HepG2 (cell line): ENCODE measurements around the gene ZMAT2. TPM values are rescaled to one million over a fixed set of nuclear protein-coding genes. Genes with fewer than 3 reads are reported as not detected.

ENCODE experiments used
- BHLHE40 ChIP-seq: IDR thresholded peaks from 2 replicates; pipeline ENCODE4 v1.6.1; 2011; ENCODE audit warnings: low read length, improper control_type of control experiment
- JUN ChIP-seq: sonication (generic); formaldehyde crosslinking; IDR thresholded peaks from 2 replicates; pipeline ENCODE4 v1.4.0; 2020; ENCODE audit warnings: mild to moderate bottlenecking, missing genetic modification reagents
- MAZ ChIP-seq, 2 experiments: sonication (generic) in 1 of 2; formaldehyde crosslinking in 1 of 2; IDR thresholded peaks; 2 replicates each; pipeline versions ENCODE4 v1.5.0 to v1.6.1; 2012 to 2020; ENCODE audit warnings: low read depth in 2 of 2, mild to moderate bottlenecking in 2 of 2, borderline replicate concordance in 1 of 2, improper control_type of control experiment in 1 of 2, low read length in 1 of 2, missing genetic modification reagents in 1 of 2, moderate library complexity in 1 of 2
- NR2C2 ChIP-seq: sonication (generic); formaldehyde crosslinking; IDR thresholded peaks from 2 replicates; pipeline ENCODE4 v1.4.0; 2020; ENCODE audit warnings: missing genetic modification reagents, mild to moderate bottlenecking, moderate library complexity, borderline replicate concordance
- RBFOX2 ChIP-seq: fragments of 200-400 bp; formaldehyde crosslinking; IDR thresholded peaks from 2 replicates; pipeline ENCODE4 v1.6.1; 2017; ENCODE audit warnings: low read depth, mild to moderate bottlenecking, low read length
- RORA ChIP-seq: sonication (generic); formaldehyde crosslinking; IDR thresholded peaks from 2 replicates; pipeline ENCODE4 v1.5.0; 2020; ENCODE audit warnings: mild to moderate bottlenecking, missing genetic modification reagents, moderate library complexity
- SETDB1 ChIP-seq: sonication (generic); formaldehyde crosslinking; IDR thresholded peaks from 2 replicates; pipeline ENCODE4 v1.5.1; 2020; ENCODE audit warnings: missing genetic modification reagents, mild to moderate bottlenecking, borderline replicate concordance
- SRSF9 ChIP-seq: fragments of 200-400 bp; formaldehyde crosslinking; IDR thresholded peaks from 2 replicates; pipeline ENCODE4 v1.6.1; 2018; ENCODE audit warnings: borderline replicate concordance, mild to moderate bottlenecking, low read depth, low read length; ENCODE audit not compliant: insufficient read depth, poor library complexity, severe bottlenecking
- TARDBP ChIP-seq: sonication (generic); formaldehyde crosslinking; IDR thresholded peaks from 2 replicates; pipeline ENCODE4 v1.8.0; 2022; ENCODE audit warnings: mild to moderate bottlenecking, missing genetic modification reagents
- TEAD2 ChIP-seq: sonication (generic); formaldehyde crosslinking; IDR thresholded peaks from 2 replicates; pipeline ENCODE4 v1.9.0; 2021; ENCODE audit warnings: missing genetic modification reagents
- ZNF232 ChIP-seq: sonication (generic); formaldehyde crosslinking; IDR thresholded peaks from 2 replicates; pipeline ENCODE4 v1.4.0; 2020; ENCODE audit warnings: missing genetic modification reagents, borderline replicate concordance
- ZNF589 ChIP-seq: sonication (generic); formaldehyde crosslinking; conservative IDR thresholded peaks from 2 replicates; pipeline ENCODE4 v1.8.0; 2022; ENCODE audit warnings: mild to moderate bottlenecking, moderate library complexity, missing genetic modification reagents
- ZNF746 ChIP-seq: sonication (generic); formaldehyde crosslinking; IDR thresholded peaks from 2 replicates; pipeline ENCODE4 v1.8.0; 2022; ENCODE audit warnings: mild to moderate bottlenecking, missing genetic modification reagents
- ZNF781 ChIP-seq: sonication (generic); formaldehyde crosslinking; IDR thresholded peaks from 2 replicates; pipeline ENCODE4 v1.5.1; 2020; ENCODE audit warnings: borderline replicate concordance, mild to moderate bottlenecking, missing genetic modification reagents; ENCODE audit errors: not compliant biosample characterization
- polyA plus RNA-seq, 8 experiments: library from polyadenylated mRNA; depleted of rRNA in 3 of 8; stranded (reverse) in 7 of 8; unstranded in 1 of 8; fragments of >200 nt; fragmentation: Illumina TruSeq in 4 of 8; extraction: Trizol in 4 of 8; gene quantifications; 2 replicates each; pipeline versions ENCODE4 v1.2.1 to v1.2.3, GENCODE V29; 2011 to 2016; ENCODE audit warnings: low read depth in 4 of 8, missing spikeins in 1 of 8, mixed read lengths in 1 of 8; ENCODE audit not compliant: insufficient read depth in 1 of 8
- total RNA-seq, 5 experiments: library from RNA; depleted of rRNA; stranded (reverse); fragments of >200 nt; fragmentation: Illumina TruSeq; extraction: Trizol; gene quantifications; 2 replicates each; pipeline ENCODE4 v1.2.3, GENCODE V29; 2016; ENCODE audit warnings: low read depth in 1 of 5
- TF ChIP-seq, protein P1 (sequence below): sonication (generic); formaldehyde crosslinking; IDR thresholded peaks from 2 replicates; pipeline ENCODE4 v1.4.0; 2020; ENCODE audit warnings: missing genetic modification reagents, borderline replicate concordance
- TF ChIP-seq, protein P2 (sequence below): IDR thresholded peaks from 2 replicates; pipeline ENCODE4 v1.4.0; 2020; ENCODE audit warnings: mild to moderate bottlenecking, missing genetic modification reagents
- TF ChIP-seq, protein P3 (sequence below): sonication (generic); formaldehyde crosslinking; IDR thresholded peaks from 2 replicates; pipeline ENCODE4 v1.4.0; 2020; ENCODE audit warnings: mild to moderate bottlenecking, missing genetic modification reagents

ZMAT2 gene
- total and polyA plus RNA-seq, 2 of the 13 experiments (the other 11 are each of a cell fraction or from before 2014, with no cell fraction given), result 35.4 to 92.8 TPM

DNA sequence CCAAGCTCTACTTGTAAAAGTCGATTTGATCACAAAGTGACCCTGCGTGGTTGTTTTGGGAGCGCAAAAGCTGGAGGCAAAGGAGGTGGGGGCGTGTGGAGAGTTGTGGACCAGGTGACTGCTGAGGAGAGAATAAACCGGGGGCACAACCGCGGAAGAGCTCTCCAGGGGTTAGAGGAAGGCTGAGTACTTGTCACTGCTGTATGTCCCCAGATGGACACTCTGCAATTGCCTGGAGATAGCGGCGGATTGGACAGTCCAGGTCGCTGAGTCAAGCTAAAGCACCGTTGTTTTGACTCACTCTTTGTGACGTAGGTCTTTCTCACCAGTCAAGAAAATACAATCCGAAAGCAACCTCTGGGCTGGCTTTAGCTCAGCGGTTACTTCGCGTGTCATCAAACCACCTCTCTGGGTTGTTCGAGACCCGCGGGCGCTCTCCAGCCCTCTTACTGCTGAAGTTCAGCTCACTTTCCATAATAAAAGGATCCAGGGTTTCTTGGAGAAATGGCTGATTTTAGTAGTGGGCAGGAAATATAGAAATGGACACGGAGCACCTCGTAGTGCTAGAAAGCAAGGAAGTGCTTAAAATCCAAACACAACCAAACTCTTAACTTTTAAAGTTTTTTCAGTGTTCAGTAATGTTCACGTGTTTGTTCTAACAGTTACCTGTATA lies 25.7 kb downstream of the ZMAT2 start (continued):
- TF ChIP-seq, protein P1, sequence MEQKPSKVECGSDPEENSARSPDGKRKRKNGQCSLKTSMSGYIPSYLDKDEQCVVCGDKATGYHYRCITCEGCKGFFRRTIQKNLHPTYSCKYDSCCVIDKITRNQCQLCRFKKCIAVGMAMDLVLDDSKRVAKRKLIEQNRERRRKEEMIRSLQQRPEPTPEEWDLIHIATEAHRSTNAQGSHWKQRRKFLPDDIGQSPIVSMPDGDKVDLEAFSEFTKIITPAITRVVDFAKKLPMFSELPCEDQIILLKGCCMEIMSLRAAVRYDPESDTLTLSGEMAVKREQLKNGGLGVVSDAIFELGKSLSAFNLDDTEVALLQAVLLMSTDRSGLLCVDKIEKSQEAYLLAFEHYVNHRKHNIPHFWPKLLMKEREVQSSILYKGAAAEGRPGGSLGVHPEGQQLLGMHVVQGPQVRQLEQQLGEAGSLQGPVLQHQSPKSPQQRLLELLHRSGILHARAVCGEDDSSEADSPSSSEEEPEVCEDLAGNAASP (CRISPR knock-in tag), result peak; percentile 49; the same call in 1 of the 2 replicates
- TF ChIP-seq TEAD2 (CRISPR knock-in tag) (no peak), MAZ (IDR thresholded peaks at IDR 0.05; ENCODE audit: borderline replicate concordance, low read depth, low read length) (no peak), MAZ (CRISPR knock-in tag; IDR thresholded peaks at IDR 0.05; ENCODE audit: low read depth) (no peak; the same call in 1 of the 2 replicates), JUN (CRISPR knock-in tag) (no peak), SRSF9 (no peak), ZNF232 (CRISPR knock-in tag) (peak; percentile 65; the same call in 1 of the 2 replicates), RORA (CRISPR knock-in tag) (no peak), TARDBP (no peak), ZNF781 (no peak), NR2C2 (0 out of 2 replicates have a peak, but pooled peaks have one; percentile 21), ZNF746 (CRISPR knock-in tag) (no peak), ZNF589 (no peak), BHLHE40 (no peak), SETDB1 (CRISPR knock-in tag) (no peak), RBFOX2 (no peak)
- TF ChIP-seq, protein P2, sequence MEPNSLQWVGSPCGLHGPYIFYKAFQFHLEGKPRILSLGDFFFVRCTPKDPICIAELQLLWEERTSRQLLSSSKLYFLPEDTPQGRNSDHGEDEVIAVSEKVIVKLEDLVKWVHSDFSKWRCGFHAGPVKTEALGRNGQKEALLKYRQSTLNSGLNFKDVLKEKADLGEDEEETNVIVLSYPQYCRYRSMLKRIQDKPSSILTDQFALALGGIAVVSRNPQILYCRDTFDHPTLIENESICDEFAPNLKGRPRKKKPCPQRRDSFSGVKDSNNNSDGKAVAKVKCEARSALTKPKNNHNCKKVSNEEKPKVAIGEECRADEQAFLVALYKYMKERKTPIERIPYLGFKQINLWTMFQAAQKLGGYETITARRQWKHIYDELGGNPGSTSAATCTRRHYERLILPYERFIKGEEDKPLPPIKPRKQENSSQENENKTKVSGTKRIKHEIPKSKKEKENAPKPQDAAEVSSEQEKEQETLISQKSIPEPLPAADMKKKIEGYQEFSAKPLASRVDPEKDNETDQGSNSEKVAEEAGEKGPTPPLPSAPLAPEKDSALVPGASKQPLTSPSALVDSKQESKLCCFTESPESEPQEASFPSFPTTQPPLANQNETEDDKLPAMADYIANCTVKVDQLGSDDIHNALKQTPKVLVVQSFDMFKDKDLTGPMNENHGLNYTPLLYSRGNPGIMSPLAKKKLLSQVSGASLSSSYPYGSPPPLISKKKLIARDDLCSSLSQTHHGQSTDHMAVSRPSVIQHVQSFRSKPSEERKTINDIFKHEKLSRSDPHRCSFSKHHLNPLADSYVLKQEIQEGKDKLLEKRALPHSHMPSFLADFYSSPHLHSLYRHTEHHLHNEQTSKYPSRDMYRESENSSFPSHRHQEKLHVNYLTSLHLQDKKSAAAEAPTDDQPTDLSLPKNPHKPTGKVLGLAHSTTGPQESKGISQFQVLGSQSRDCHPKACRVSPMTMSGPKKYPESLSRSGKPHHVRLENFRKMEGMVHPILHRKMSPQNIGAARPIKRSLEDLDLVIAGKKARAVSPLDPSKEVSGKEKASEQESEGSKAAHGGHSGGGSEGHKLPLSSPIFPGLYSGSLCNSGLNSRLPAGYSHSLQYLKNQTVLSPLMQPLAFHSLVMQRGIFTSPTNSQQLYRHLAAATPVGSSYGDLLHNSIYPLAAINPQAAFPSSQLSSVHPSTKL (CRISPR knock-in tag), result peak; percentile 64; the same call in 1 of the 2 replicates
- TF ChIP-seq, protein P3, sequence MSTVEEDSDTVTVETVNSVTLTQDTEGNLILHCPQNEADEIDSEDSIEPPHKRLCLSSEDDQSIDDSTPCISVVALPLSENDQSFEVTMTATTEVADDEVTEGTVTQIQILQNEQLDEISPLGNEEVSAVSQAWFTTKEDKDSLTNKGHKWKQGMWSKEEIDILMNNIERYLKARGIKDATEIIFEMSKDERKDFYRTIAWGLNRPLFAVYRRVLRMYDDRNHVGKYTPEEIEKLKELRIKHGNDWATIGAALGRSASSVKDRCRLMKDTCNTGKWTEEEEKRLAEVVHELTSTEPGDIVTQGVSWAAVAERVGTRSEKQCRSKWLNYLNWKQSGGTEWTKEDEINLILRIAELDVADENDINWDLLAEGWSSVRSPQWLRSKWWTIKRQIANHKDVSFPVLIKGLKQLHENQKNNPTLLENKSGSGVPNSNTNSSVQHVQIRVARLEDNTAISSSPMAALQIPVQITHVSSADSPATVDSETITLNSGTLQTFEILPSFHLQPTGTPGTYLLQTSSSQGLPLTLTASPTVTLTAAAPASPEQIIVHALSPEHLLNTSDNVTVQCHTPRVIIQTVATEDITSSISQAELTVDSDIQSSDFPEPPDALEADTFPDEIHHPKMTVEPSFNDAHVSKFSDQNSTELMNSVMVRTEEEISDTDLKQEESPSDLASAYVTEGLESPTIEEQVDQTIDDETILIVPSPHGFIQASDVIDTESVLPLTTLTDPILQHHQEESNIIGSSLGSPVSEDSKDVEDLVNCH (CRISPR knock-in tag), result no peak
